H9 (cell line): ENCODE results near the gene CREB3L4. TPM values are rescaled to one million over a fixed set of nuclear protein-coding genes. Genes with fewer than 3 reads are reported as not detected.

ENCODE experiments used
- DNase-seq: peaks from one replicate; pipeline ENCODE4 v3.0.0-alpha.2; 2017
- H2AFZ ChIP-seq: one replicate; pipeline ENCODE4 v1.6.1; 2013; ENCODE audit warnings: mild to moderate bottlenecking, low read length, control low read depth, moderate library complexity
- H2AK5ac ChIP-seq: 2 replicates; pipeline ENCODE4 v1.6.1; 2013; ENCODE audit warnings: low read length, control low read depth, mixed read lengths; ENCODE audit not compliant: insufficient read length
- H2BK120ac ChIP-seq: one replicate; pipeline ENCODE4 v1.6.1; 2013; ENCODE audit warnings: low read depth, mild to moderate bottlenecking, low read length, control low read depth, inconsistent platforms; ENCODE audit not compliant: poor library complexity, severe bottlenecking
- H2BK12ac ChIP-seq: 2 replicates; pipeline ENCODE4 v1.6.1; 2013; ENCODE audit warnings: low read length, control low read depth, mixed read lengths, low read depth; ENCODE audit not compliant: insufficient read length
- H2BK15ac ChIP-seq: 2 replicates; pipeline ENCODE4 v1.6.1; 2013; ENCODE audit warnings: low read depth, low read length, control low read depth
- H2BK20ac ChIP-seq: one replicate; pipeline ENCODE4 v1.6.1; 2013; ENCODE audit warnings: low read depth, mild to moderate bottlenecking, low read length, control low read depth, inconsistent platforms; ENCODE audit not compliant: poor library complexity, severe bottlenecking
- H2BK5ac ChIP-seq: 2 replicates; pipeline ENCODE4 v1.6.1; 2013; ENCODE audit warnings: low read length, control low read depth, mixed read lengths; ENCODE audit not compliant: insufficient read length
- H3K14ac ChIP-seq: 2 replicates; pipeline ENCODE4 v1.6.1; 2013; ENCODE audit warnings: low read length, control low read depth; ENCODE audit not compliant: insufficient read depth
- H3K18ac ChIP-seq: 2 replicates; pipeline ENCODE4 v1.6.1; 2013; ENCODE audit warnings: low read depth, mild to moderate bottlenecking, mixed read lengths, low read length, control low read depth; ENCODE audit not compliant: insufficient read length
- H3K23ac ChIP-seq: 2 replicates; pipeline ENCODE4 v1.6.1; 2013; ENCODE audit warnings: low read length, control low read depth, mixed read lengths, low read depth; ENCODE audit not compliant: insufficient read length
- H3K23me2 ChIP-seq: 2 replicates; pipeline ENCODE4 v1.6.1; 2013; ENCODE audit warnings: low read depth, mild to moderate bottlenecking, mixed read lengths, low read length, control low read depth; ENCODE audit not compliant: insufficient read length, poor library complexity, severe bottlenecking
- H3K27ac ChIP-seq: 2 replicates; pipeline ENCODE4 v1.5.1; 2013; ENCODE audit warnings: low read length, control low read depth, mixed read lengths, low read depth; ENCODE audit not compliant: insufficient read length
- H3K27me3 ChIP-seq: 2 replicates; pipeline ENCODE4 v1.6.1; 2013; ENCODE audit warnings: low read length, control low read depth, inconsistent platforms; ENCODE audit not compliant: insufficient read depth
- H3K4ac ChIP-seq: 2 replicates; pipeline ENCODE4 v1.6.1; 2013; ENCODE audit warnings: low read depth, mild to moderate bottlenecking, control low read depth, inconsistent platforms, low read length, moderate library complexity
- H3K4me1 ChIP-seq: 2 replicates; pipeline ENCODE4 v1.6.1; 2013; ENCODE audit warnings: low read length, control low read depth, inconsistent platforms; ENCODE audit not compliant: insufficient read depth
- H3K4me2 ChIP-seq: 2 replicates; pipeline ENCODE4 v1.6.1; 2013; ENCODE audit warnings: low read length, control low read depth, mixed read lengths; ENCODE audit not compliant: insufficient read length, insufficient read depth
- H3K56ac ChIP-seq: 2 replicates; pipeline ENCODE4 v1.6.1; 2013; ENCODE audit warnings: low read depth, mild to moderate bottlenecking, mixed read lengths, low read length, control low read depth; ENCODE audit not compliant: insufficient read length
- H3K79me1 ChIP-seq: 2 replicates; pipeline ENCODE4 v1.6.1; 2013; ENCODE audit warnings: low read depth, mild to moderate bottlenecking, moderate library complexity, low read length, control low read depth, inconsistent platforms; ENCODE audit not compliant: insufficient read depth, poor library complexity, severe bottlenecking
- H3K79me2 ChIP-seq: 2 replicates; pipeline ENCODE4 v1.6.1; 2013; ENCODE audit warnings: low read length, control low read depth, inconsistent platforms; ENCODE audit not compliant: insufficient read depth
- H3K9ac ChIP-seq: 2 replicates; pipeline ENCODE4 v1.6.1; 2013; ENCODE audit warnings: low read length, control low read depth, mixed read lengths; ENCODE audit not compliant: insufficient read length; ENCODE audit errors: extremely low read depth
- H3K9me3 ChIP-seq: one replicate; pipeline ENCODE4 v1.6.1; 2013; ENCODE audit warnings: low read depth, low read length, inconsistent platforms; ENCODE audit not compliant: control insufficient read depth
- H3T11ph ChIP-seq: one replicate; pipeline ENCODE4 v1.6.1; 2013; ENCODE audit warnings: mild to moderate bottlenecking, low read length, control low read depth, inconsistent platforms
- H4K20me1 ChIP-seq: one replicate; pipeline ENCODE4 v1.6.1; 2013; ENCODE audit not compliant: control insufficient read depth, insufficient read length, insufficient read depth
- H4K5ac ChIP-seq: 2 replicates; pipeline ENCODE4 v1.6.1; 2013; ENCODE audit warnings: low read depth, mild to moderate bottlenecking, mixed read lengths, low read length, control low read depth; ENCODE audit not compliant: insufficient read length
- H4K8ac ChIP-seq: replicated peaks from 2 replicates; pipeline ENCODE4 v1.6.1; 2013; ENCODE audit warnings: low read length, control low read depth, mixed read lengths, low read depth; ENCODE audit not compliant: insufficient read length
- H4K91ac ChIP-seq: 2 replicates; pipeline ENCODE4 v1.6.1; 2013; ENCODE audit warnings: low read depth, mild to moderate bottlenecking, moderate library complexity, mixed read lengths, low read length, control low read depth; ENCODE audit not compliant: insufficient read length
- H3K27ac Mint-ChIP-seq, 3 experiments: 2 replicates in 2 of 3; 3 replicates in 1 of 3; pipeline ENCODE4 v1.8.0; 2020 to 2021; ENCODE audit warnings: mixed read lengths in 3 of 3, mild to moderate bottlenecking in 1 of 3, moderate library complexity in 1 of 3
- H3K27me3 Mint-ChIP-seq: 2 replicates; pipeline ENCODE4 v1.8.0; 2021; ENCODE audit warnings: low read depth, mild to moderate bottlenecking, moderate library complexity, mixed read lengths
- H3K36me3 Mint-ChIP-seq, 3 experiments: 2 replicates in 2 of 3; 3 replicates in 1 of 3; pipeline ENCODE4 v1.8.0; 2020 to 2021; ENCODE audit warnings: low read depth in 3 of 3, mixed read lengths in 3 of 3; ENCODE audit not compliant: insufficient read depth in 1 of 3
- H3K4me1 Mint-ChIP-seq, 2 experiments: 2 replicates each; pipeline ENCODE4 v1.8.0; 2020; ENCODE audit warnings: mixed read lengths in 2 of 2
- H3K4me3 Mint-ChIP-seq, 2 experiments: 2 replicates in 1 of 2; 3 replicates in 1 of 2; pipeline ENCODE4 v1.8.0; 2020 to 2021; ENCODE audit warnings: mild to moderate bottlenecking in 2 of 2, mixed read lengths in 2 of 2, moderate library complexity in 1 of 2
- H3K9me3 Mint-ChIP-seq, 2 experiments: 2 replicates in 1 of 2; 3 replicates in 1 of 2; pipeline ENCODE4 v1.8.0; 2020; ENCODE audit warnings: mild to moderate bottlenecking in 2 of 2, mixed read lengths in 2 of 2, moderate library complexity in 1 of 2
- CTCF ChIP-seq: fragments of 200-600 bp; sonication (generic); conservative IDR thresholded peaks from 3 replicates; pipeline ENCODE4 v1.8.0; 2021; ENCODE audit warnings: antibody characterized with exemption, mild to moderate bottlenecking
- WGBS: extraction: QIAGEN DNeasy Blood & Tissue Kit; methylation state at CpG from one replicate; pipeline ENCODE4 v1.1.7; 2013; ENCODE audit warnings: missing lambda C conversion rate, low lambda C conversion rate, mixed read lengths; ENCODE audit not compliant: insufficient read length; ENCODE audit errors: extremely low coverage; 5-methylcytosine and 5-hydroxymethylcytosine counted together
- total RNA-seq: library from RNA; stranded (reverse); gene quantifications from 2 replicates; pipeline ENCODE4 v1.2.1, GENCODE V29; 2021

The CREB3L4 gene
- total RNA-seq, 1 experiment from 2014 or later, result 27.6 TPM

GRCh38 chr1:153936011-153936802 lies 31.5 kb upstream of the CREB3L4 start:
- no peak overlapping the region for H4K91ac ChIP-seq
- no peaks in the 10 kb centered on the region for H3K9me3 ChIP-seq
- H3K4ac ChIP-seq, result no peak overlapping the region
- no peaks in the 10 kb centered on the region for H3K27me3 Mint-ChIP-seq
- no peak overlapping the region for H2BK15ac ChIP-seq
- no peak overlapping the region for H3K9ac ChIP-seq
- H4K5ac ChIP-seq, result no peak overlapping the region
- no peaks in the 10 kb centered on the region for H3K4me1 Mint-ChIP-seq
- peaks cover 3% of the 10 kb centered on the region for H4K20me1 ChIP-seq
- H3K18ac ChIP-seq, result no peak overlapping the region
- H3K27ac ChIP-seq, result no peak overlapping the region
- no peak overlapping the region for H2BK5ac ChIP-seq
- no peak overlapping the region for H3K23ac ChIP-seq
- no peak overlapping the region for H2AK5ac ChIP-seq
- no peaks in the 10 kb centered on the region for H3K4me1 ChIP-seq
- no peaks in the 10 kb centered on the region for H3K27me3 ChIP-seq
- no peaks in the 10 kb centered on the region for H3K23me2 ChIP-seq
- H4K8ac ChIP-seq, result no peak overlapping the region
- no CpG with 5 or more reads among the region's 12 CpGs for WGBS
- no peak overlapping the region for H3K14ac ChIP-seq
- no peak overlapping the region; a peak in 1 of 7 replicates for H3K27ac Mint-ChIP-seq
- no peak overlapping the region for H2BK12ac ChIP-seq
- no peak overlapping the region for H2AFZ ChIP-seq
- no peaks in the 10 kb centered on the region for H3K79me1 ChIP-seq
- no peak overlapping the region for H2BK20ac ChIP-seq
- H3K9me3 Mint-ChIP-seq, result no peaks in the 10 kb centered on the region
- peaks cover 50 to 87% (median 79%) of the 10 kb centered on the region in 3 experiments for H3K36me3 Mint-ChIP-seq
- no peak overlapping the region for H3K4me2 ChIP-seq
- no peak overlapping the region for H2BK120ac ChIP-seq
- no peak overlapping the region for H3K4me3 Mint-ChIP-seq
- no peaks in the 10 kb centered on the region for H3K79me2 ChIP-seq
- peak; percentile 8 for DNase-seq
- H3K56ac ChIP-seq, result no peak overlapping the region
- no peak overlapping the region for H3T11ph ChIP-seq
- no peak for TF ChIP-seq CTCF
